HG02798 (cell line): ENCODE measurements around the gene ZMYND15.

Source experiments
- ATAC-seq: cut with Tn5 transposase; IDR thresholded peaks from one replicate; pipeline ENCODE4 v1.9.1; 2021; ENCODE audit warnings: mild to moderate bottlenecking; ENCODE audit not compliant: unreplicated experiment, poor library complexity

ZMYND15 gene

GRCh38 chr17:4715063-4715744 lies 24.4 kb upstream of the ZMYND15 start:
- ATAC-seq, result no peak

- ATAC-seq, result no peak
These were observed 23.6 kb upstream of the ZMYND15 start for GRCh38 chr17:4716081-4716480.

GRCh38 chr17:4717791-4718190 lies 21.8 kb upstream of the ZMYND15 start:
- no peak for ATAC-seq

- ATAC-seq, result no peak
These were observed 21.4 kb upstream of the ZMYND15 start for GRCh38 chr17:4718276-4718675.

GRCh38 chr17:4719146-4719545 lies 20.5 kb upstream of the ZMYND15 start:
- no peak for ATAC-seq

GRCh38 chr17:4719684-4720221 lies 19.9 kb upstream of the ZMYND15 start:
- ATAC-seq, result no peak

- no peak for ATAC-seq
These were observed 18.8 kb upstream of the ZMYND15 start for GRCh38 chr17:4720787-4721186.

- ATAC-seq, result no peak
These were observed 18.2 kb upstream of the ZMYND15 start for GRCh38 chr17:4721203-4722135.

- ATAC-seq, result no peak
These were observed 16.9 kb upstream of the ZMYND15 start for GRCh38 chr17:4722678-4723240.

- ATAC-seq, result no peak
These were observed 15.0 kb upstream of the ZMYND15 start for GRCh38 chr17:4724650-4725049.

GRCh38 chr17:4725646-4726310 lies 13.9 kb upstream of the ZMYND15 start:
- ATAC-seq, result no peak

- ATAC-seq, result no peak
These were observed 11.5 kb upstream of the ZMYND15 start for GRCh38 chr17:4728124-4728523.

GRCh38 chr17:4733073-4733531 lies 6.5 kb upstream of the ZMYND15 start:
- ATAC-seq, result no peak

- ATAC-seq, result no peak
These were observed 4.7 kb upstream of the ZMYND15 start for GRCh38 chr17:4734857-4735475.

- no peak for ATAC-seq
These were observed 3.6 kb upstream of the ZMYND15 start for GRCh38 chr17:4735876-4736651.

- no peak for ATAC-seq
These were observed 1.2 kb upstream of the ZMYND15 start for GRCh38 chr17:4738136-4739121.

- no peak for ATAC-seq
These were observed 355 bp downstream of the ZMYND15 start for GRCh38 chr17:4740025-4740351.

GRCh38 chr17:4740584-4740983 lies 951 bp downstream of the ZMYND15 start:
- no peak for ATAC-seq
